GM10248 (cell line): Measurements from ENCODE around the gene TRIM38.

Experiments used
- CTCF ChIA-PET: fragments of 300-600 bp; sonication (Branson Sonifier 250); formaldehyde crosslinking; extraction: SDS; loops from one replicate; lab custom pipeline; 2021; ENCODE audit warnings: antibody characterized with exemption; lab: Yijun Ruan, JAX
- POLR2A ChIA-PET: fragments of 350-650 bp; sonication (Branson Sonifier 250); formaldehyde crosslinking; extraction: SDS; loops from one replicate; lab custom pipeline; 2020; ENCODE audit warnings: antibody characterized with exemption; lab: Yijun Ruan, JAX
- DNase-seq: peaks from one replicate; pipeline ENCODE4 v3.0.0; 2012; ENCODE audit errors: extremely low spot score
- TF ChIP-seq, protein P1 (sequence below): IDR thresholded peaks from 2 replicates; pipeline ENCODE4 v1.5.1; 2012; ENCODE audit warnings: mild to moderate bottlenecking, low read depth; ENCODE audit errors: extremely low read depth, missing control alignments, control extremely low read depth

The TRIM38 gene

DNA sequence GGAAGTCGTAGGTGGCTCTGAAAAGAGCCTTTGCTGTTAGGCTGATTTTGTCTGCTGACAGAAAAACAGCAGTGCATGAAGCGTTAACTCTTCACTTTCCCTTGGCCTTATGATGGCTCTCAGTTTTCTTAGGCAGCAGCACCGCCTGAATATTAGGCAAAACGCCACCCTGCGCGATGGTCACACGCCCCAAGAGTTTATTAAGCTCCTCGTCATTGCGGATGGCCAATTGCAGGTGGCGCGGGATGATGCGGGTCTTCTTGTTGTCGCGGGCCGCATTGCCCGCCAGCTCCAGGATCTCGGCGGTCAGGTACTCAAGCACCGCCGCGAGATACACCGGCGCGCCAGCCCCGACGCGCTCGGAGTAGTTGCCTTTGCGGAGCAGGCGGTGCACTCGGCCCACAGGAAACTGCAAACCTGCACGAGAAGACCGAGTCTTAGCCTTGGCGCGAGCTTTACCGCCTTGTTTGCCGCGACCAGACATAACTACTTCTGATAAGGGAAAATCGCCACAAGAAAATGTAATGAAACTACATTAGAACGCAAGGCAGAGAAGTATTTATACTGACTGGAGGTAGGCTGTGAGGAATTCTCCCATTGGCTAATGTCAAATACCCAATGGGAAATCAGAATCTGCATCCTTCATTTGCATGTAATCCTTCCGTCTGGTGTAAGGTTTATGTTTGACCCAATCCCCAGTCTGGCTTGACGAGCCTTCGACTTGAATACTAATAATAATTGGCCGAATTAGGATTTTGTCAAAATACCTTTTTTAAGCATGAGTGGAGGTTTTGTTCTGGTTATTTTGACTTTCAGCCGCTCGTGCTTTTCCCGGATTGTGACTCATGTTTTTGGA lies 70.7 kb downstream of the TRIM38 start:
- CTCF ChIA-PET = interaction anchor here (1.0 to 11.4 kb wide), 13 partner anchors 9 to 240 kb away, joined by 3 to 136 read pairs (median 4); partner anchors contain the start of gene TRIM38
- TF ChIP-seq, protein P1, sequence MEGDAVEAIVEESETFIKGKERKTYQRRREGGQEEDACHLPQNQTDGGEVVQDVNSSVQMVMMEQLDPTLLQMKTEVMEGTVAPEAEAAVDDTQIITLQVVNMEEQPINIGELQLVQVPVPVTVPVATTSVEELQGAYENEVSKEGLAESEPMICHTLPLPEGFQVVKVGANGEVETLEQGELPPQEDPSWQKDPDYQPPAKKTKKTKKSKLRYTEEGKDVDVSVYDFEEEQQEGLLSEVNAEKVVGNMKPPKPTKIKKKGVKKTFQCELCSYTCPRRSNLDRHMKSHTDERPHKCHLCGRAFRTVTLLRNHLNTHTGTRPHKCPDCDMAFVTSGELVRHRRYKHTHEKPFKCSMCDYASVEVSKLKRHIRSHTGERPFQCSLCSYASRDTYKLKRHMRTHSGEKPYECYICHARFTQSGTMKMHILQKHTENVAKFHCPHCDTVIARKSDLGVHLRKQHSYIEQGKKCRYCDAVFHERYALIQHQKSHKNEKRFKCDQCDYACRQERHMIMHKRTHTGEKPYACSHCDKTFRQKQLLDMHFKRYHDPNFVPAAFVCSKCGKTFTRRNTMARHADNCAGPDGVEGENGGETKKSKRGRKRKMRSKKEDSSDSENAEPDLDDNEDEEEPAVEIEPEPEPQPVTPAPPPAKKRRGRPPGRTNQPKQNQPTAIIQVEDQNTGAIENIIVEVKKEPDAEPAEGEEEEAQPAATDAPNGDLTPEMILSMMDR = no peak
- DNase-seq = peak; percentile 88
- POLR2A ChIA-PET = interaction anchor here (0.6 to 5.8 kb wide), 19 partner anchors 8 to 1833 kb away, joined by 3 to 140 read pairs (median 7); a partner anchor contains a TSS

DNA sequence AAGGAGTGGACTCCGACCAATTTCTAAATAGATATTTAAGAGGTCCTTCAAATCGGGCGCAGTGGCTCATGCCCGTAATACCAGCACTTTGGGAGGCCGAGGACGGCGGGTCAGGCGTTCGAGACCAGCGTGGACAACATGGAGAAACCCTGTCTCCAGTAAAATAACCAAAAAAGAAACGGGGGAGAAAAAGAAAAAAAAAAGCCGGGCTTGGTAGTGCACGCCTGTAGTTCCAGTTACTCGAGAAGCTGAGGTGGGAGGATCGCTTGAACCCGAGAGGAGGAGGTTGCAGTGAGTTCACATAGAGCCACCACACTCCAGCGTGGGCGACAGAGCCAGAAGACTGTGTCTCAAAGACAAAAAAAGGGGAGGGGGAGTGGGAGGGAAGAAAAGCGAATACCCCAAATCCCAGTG lies 71.3 kb downstream of the TRIM38 start:
- no peak for DNase-seq
- ChIA-PET CTCF (interaction anchor here (3.0 to 11.4 kb wide), 4 partner anchors 10 to 63 kb away, joined by 17 to 136 read pairs (median 27); a partner anchor contains a TSS), POLR2A (interaction anchor here (0.6 to 5.8 kb wide), 10 partner anchors 9 to 1099 kb away, joined by 3 to 140 read pairs (median 10); a partner anchor contains a TSS)
- TF ChIP-seq, protein P1 = no peak

DNA sequence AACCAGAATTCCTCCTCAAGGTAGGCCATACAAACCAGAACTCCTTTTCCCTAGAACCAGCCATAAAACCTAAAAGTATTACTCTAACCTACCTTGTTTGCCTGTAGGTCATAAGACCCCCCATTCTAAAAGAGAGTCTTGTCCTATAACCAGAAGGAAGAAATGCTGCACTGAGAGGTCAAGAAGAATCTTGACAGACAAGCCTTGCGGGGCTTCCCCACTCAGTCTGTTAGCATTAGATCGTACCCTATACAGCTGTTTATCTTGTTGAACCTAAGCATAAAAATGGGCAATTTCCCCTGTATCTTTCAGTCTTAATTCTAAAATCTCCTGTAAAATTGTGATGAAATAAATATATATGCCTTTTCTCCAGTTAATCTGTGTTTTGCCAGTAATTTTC lies 72.3 kb downstream of the TRIM38 start:
- TF ChIP-seq, protein P1 = no peak
- no peak for DNase-seq
- POLR2A ChIA-PET = interaction anchor here (0.8 to 5.8 kb wide), 3 partner anchors 8 to 69 kb away, joined by 3 to 140 read pairs (median 120); a partner anchor contains a TSS
- CTCF ChIA-PET = interaction anchor here (1.2 to 11.4 kb wide), 2 partner anchors 9 kb away, joined by 4 to 136 read pairs; a partner anchor contains a TSS
